Measurements from ENCODE around the gene UNC5CL.

UNC5CL gene

GRCh38 chr6:41073203-41073967, 34.4 kb upstream of the UNC5CL start:
- no peaks in the 10 kb centered on the region for H3K9me3 Mint-ChIP-seq
- peaks cover 37% of the 10 kb centered on the region for H3K4me1 Mint-ChIP-seq (ENCODE audit: low read depth)
- peak overlapping the region; percentile 99 for H3K27ac Mint-ChIP-seq
- H3K27me3 Mint-ChIP-seq, result no peaks in the 10 kb centered on the region
- peak overlapping the region; percentile 96 for H3K4me3 Mint-ChIP-seq
- H3K36me3 Mint-ChIP-seq (ENCODE audit: low read depth), result peaks cover 47% of the 10 kb centered on the region
- intact Hi-C loops (cut with micrococcal nuclease), result loop anchor here (5.0 kb wide), 2 partner anchors 214 to 244 kb away; partner anchors contain the start of gene TREM1

GRCh38 chr6:41072836-41073202, 33.8 kb upstream of the UNC5CL start, which contains the start of gene NFYA:
Gene NFYA (plus strand): TSS chr6:41072974. CDS start chr6:41079090, 6,116 bp downstream.
- Mint-ChIP-seq H3K27me3 (no peaks in the 10 kb centered on the region), H3K4me1 (ENCODE audit: low read depth) (peaks cover 37% of the 10 kb centered on the region), H3K36me3 (ENCODE audit: low read depth) (peaks cover 52% of the 10 kb centered on the region), H3K27ac (peak within 1 kb of the TSS; percentile 99), H3K4me3 (peak within 1 kb of the TSS; percentile 96), H3K9me3 (no peaks in the 10 kb centered on the region)
- intact Hi-C loops (cut with micrococcal nuclease), result loop anchor here (5.0 kb wide), 2 partner anchors 214 to 244 kb away; partner anchors contain the start of gene TREM1

GRCh38 chr6:41071923-41072835, 33.2 kb upstream of the UNC5CL start, which contains the start of gene OARD1:
Gene OARD1 (minus strand): TSS chr6:41072356. CDS start chr6:41071634, 722 bp downstream.
- Mint-ChIP-seq H3K9me3 (no peaks in the 10 kb centered on the region), H3K36me3 (ENCODE audit: low read depth) (peaks cover 59% of the 10 kb centered on the region)

GRCh38 chr6:41071501-41071922, 32.5 kb upstream of the UNC5CL start:
- Mint-ChIP-seq H3K4me1 (ENCODE audit: low read depth) (peaks cover 44% of the 10 kb centered on the region), H3K36me3 (ENCODE audit: low read depth) (peaks cover 65% of the 10 kb centered on the region), H3K4me3 (peak overlapping the region; percentile 87), H3K27me3 (no peaks in the 10 kb centered on the region), H3K9me3 (no peaks in the 10 kb centered on the region), H3K27ac (peak overlapping the region; percentile 99)
- intact Hi-C loops (cut with micrococcal nuclease), result loop anchor here (5.0 kb wide), 2 partner anchors 216 to 246 kb away; partner anchors contain the start of gene TREM1

More at GRCh38 chr6:41071923-41072835, 33.2 kb upstream of the UNC5CL start, which contains the start of gene OARD1:
- Mint-ChIP-seq H3K27ac (peak within 1 kb of the TSS; percentile 99), H3K4me3 (peak within 1 kb of the TSS; percentile 87), H3K4me1 (ENCODE audit: low read depth) (peaks cover 37% of the 10 kb centered on the region), H3K27me3 (no peaks in the 10 kb centered on the region)
- intact Hi-C loops (cut with micrococcal nuclease), result loop anchor here (5.0 kb wide), 2 partner anchors 215 to 245 kb away; partner anchors contain the start of gene TREM1

GRCh38 chr6:41066867-41067304, 27.9 kb upstream of the UNC5CL start:
- no peak overlapping the region for H3K27ac Mint-ChIP-seq
- H3K27me3 Mint-ChIP-seq, result no peaks in the 10 kb centered on the region
- no peak overlapping the region for H3K4me3 Mint-ChIP-seq
- H3K36me3 Mint-ChIP-seq (ENCODE audit: low read depth), result peaks cover 82% of the 10 kb centered on the region
- peaks cover 15% of the 10 kb centered on the region for H3K4me1 Mint-ChIP-seq (ENCODE audit: low read depth)
- intact Hi-C loops (cut with micrococcal nuclease), result loop anchor here (1.0 kb wide), 1 partner anchor 61 kb away; no protein-coding TSS in a partner anchor
- no peaks in the 10 kb centered on the region for H3K9me3 Mint-ChIP-seq

GRCh38 chr6:41065550-41066026, 26.6 kb upstream of the UNC5CL start:
- intact Hi-C loops (cut with micrococcal nuclease), result no loop called here
- no peaks in the 10 kb centered on the region for H3K9me3 Mint-ChIP-seq
- peaks cover 12% of the 10 kb centered on the region for H3K4me1 Mint-ChIP-seq (ENCODE audit: low read depth)
- H3K36me3 Mint-ChIP-seq (ENCODE audit: low read depth), result peaks cover 88% of the 10 kb centered on the region
- H3K27me3 Mint-ChIP-seq, result no peaks in the 10 kb centered on the region
- H3K27ac Mint-ChIP-seq, result no peak overlapping the region
- no peak overlapping the region for H3K4me3 Mint-ChIP-seq

- Mint-ChIP-seq H3K4me3 (no peak overlapping the region), H3K36me3 (ENCODE audit: low read depth) (peaks cover 88% of the 10 kb centered on the region), H3K27ac (no peak overlapping the region), H3K27me3 (no peaks in the 10 kb centered on the region), H3K9me3 (no peaks in the 10 kb centered on the region), H3K4me1 (ENCODE audit: low read depth) (peaks cover 7% of the 10 kb centered on the region)
- intact Hi-C loops (cut with micrococcal nuclease), result no loop called here
Observed at GRCh38 chr6:41064841-41065240, 25.8 kb upstream of the UNC5CL start.

- intact Hi-C loops (cut with micrococcal nuclease), result no loop called here
- Mint-ChIP-seq H3K4me1 (ENCODE audit: low read depth) (peaks cover 13% of the 10 kb centered on the region), H3K36me3 (ENCODE audit: low read depth) (peaks cover 88% of the 10 kb centered on the region), H3K27ac (no peak overlapping the region), H3K4me3 (no peak overlapping the region), H3K27me3 (no peaks in the 10 kb centered on the region), H3K9me3 (no peaks in the 10 kb centered on the region)
Observed at GRCh38 chr6:41063884-41064285, 24.9 kb upstream of the UNC5CL start.

GRCh38 chr6:41062056-41062455, 23.0 kb upstream of the UNC5CL start:
- intact Hi-C loops (cut with micrococcal nuclease), result no loop called here
- Mint-ChIP-seq H3K27me3 (no peaks in the 10 kb centered on the region), H3K4me3 (no peak overlapping the region), H3K27ac (no peak overlapping the region), H3K36me3 (ENCODE audit: low read depth) (peaks cover 74% of the 10 kb centered on the region), H3K4me1 (ENCODE audit: low read depth) (peaks cover 29% of the 10 kb centered on the region), H3K9me3 (no peaks in the 10 kb centered on the region)

- Mint-ChIP-seq H3K27me3 (no peaks in the 10 kb centered on the region), H3K4me1 (ENCODE audit: low read depth) (peaks cover 23% of the 10 kb centered on the region), H3K4me3 (no peak overlapping the region), H3K9me3 (no peaks in the 10 kb centered on the region), H3K27ac (no peak overlapping the region), H3K36me3 (ENCODE audit: low read depth) (peaks cover 66% of the 10 kb centered on the region)
- intact Hi-C loops (cut with micrococcal nuclease), result no loop called here
Observed at GRCh38 chr6:41061196-41061726, 22.2 kb upstream of the UNC5CL start.

GRCh38 chr6:41059556-41059955, 20.5 kb upstream of the UNC5CL start:
- Mint-ChIP-seq H3K4me1 (ENCODE audit: low read depth) (peaks cover 23% of the 10 kb centered on the region), H3K9me3 (no peaks in the 10 kb centered on the region), H3K4me3 (no peak overlapping the region), H3K27ac (peak overlapping the region; percentile 35), H3K36me3 (ENCODE audit: low read depth) (peaks cover 66% of the 10 kb centered on the region), H3K27me3 (no peaks in the 10 kb centered on the region)
- intact Hi-C loops (cut with micrococcal nuclease), result no loop called here

GRCh38 chr6:41058783-41059181, 19.8 kb upstream of the UNC5CL start:
- Mint-ChIP-seq H3K4me3 (no peak overlapping the region), H3K36me3 (ENCODE audit: low read depth) (peaks cover 62% of the 10 kb centered on the region), H3K27me3 (no peaks in the 10 kb centered on the region), H3K9me3 (no peaks in the 10 kb centered on the region), H3K27ac (peak overlapping the region; percentile 35), H3K4me1 (ENCODE audit: low read depth) (peaks cover 23% of the 10 kb centered on the region)
- intact Hi-C loops (cut with micrococcal nuclease), result no loop called here

GRCh38 chr6:41056768-41057490, 17.9 kb upstream of the UNC5CL start:
- intact Hi-C loops (cut with micrococcal nuclease), result no loop called here
- Mint-ChIP-seq H3K4me3 (no peak overlapping the region), H3K27ac (peak overlapping the region; percentile 35), H3K9me3 (no peaks in the 10 kb centered on the region), H3K4me1 (ENCODE audit: low read depth) (peaks cover 39% of the 10 kb centered on the region), H3K27me3 (no peaks in the 10 kb centered on the region), H3K36me3 (ENCODE audit: low read depth) (peaks cover 48% of the 10 kb centered on the region)

Data from dendritic cell treated with granulocyte-macrophage colony-stimulating factor and Interleukin-4, amounts not matched to agents 40 ng/mL and 50 ng/mL, for 4 days (primary cell).